ENCODE measurements around the gene IL17B.

GRCh38 chr5:149391524-149391923 lies 12.4 kb upstream of the IL17B start:
- TF ChIP-seq POLR2AphosphoS5 (IDR thresholded peaks at IDR 0.05; ENCODE audit: insufficient read depth, low read depth, low read length) (no peak), MAX (IDR thresholded peaks at IDR 0.05; ENCODE audit: insufficient read depth, insufficient read length) (no peak), CTCF (IDR thresholded peaks at IDR 0.05; ENCODE audit: extremely low read depth in 1 of 2, insufficient read depth in 1 of 2, low read depth in 1 of 2, low read length in 2 of 2) (no peak), EZH2 (IDR thresholded peaks at IDR 0.05; ENCODE audit: borderline replicate concordance, low read depth, low read length, severe bottlenecking) (no peak), POLR2A (IDR thresholded peaks at IDR 0.05; ENCODE audit: low read depth, low read length) (no peak), JUN (IDR thresholded peaks at IDR 0.05; ENCODE audit: borderline replicate concordance, insufficient read depth, insufficient read length, low read depth) (no peak), MYC (IDR thresholded peaks at IDR 0.05; ENCODE audit: low read depth, low read length) (no peak)

All from endothelial cell of umbilical vein (primary cell).